HG03342 (cell line): ENCODE data around the gene MRPL28.

Experiments used
- ATAC-seq: cut with Tn5 transposase; IDR thresholded peaks from one replicate; pipeline ENCODE4 v1.9.1; 2021; ENCODE audit warnings: mild to moderate bottlenecking, moderate library complexity; ENCODE audit not compliant: unreplicated experiment

MRPL28 gene

DNA sequence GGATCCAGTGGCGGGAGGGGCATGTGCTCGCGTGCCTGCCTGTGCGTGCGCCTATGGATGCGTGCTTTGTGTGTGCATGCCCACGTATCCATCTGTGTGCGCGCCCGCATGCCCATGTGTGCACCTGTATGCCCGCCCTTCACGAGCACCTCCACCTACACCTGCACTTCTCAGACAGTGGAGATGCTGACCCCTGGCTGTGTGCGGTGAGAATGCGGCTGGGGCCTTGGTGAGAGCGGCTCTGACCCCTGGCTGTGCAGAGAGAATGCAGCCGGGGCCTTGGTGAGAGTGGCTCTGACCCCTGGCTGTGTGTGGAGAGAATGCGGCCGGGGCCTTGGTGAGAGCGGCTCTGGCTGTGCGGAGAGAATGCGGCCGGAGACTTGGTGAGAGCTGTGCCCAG is 51.7 kb downstream of the MRPL28 start:
- ATAC-seq = no peak

DNA sequence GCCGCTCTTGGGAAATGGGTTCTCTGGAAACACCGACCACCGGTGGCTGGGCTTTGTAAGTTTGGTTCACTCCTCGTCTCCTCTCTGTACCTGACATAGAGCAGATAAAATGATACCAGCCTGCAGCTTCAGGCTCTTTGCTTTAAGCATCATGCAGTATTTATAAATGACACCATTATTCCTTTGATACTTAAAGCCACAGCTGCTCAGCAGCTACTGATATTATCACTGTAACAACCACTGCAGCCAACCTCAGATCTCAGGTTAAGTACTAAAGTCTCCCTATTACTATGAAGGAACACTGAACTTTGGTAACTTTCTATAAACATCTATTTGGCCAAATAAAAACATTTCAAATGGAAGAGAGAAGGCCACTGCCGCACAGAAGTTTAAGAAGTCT is 52.8 kb downstream of the MRPL28 start:
- no peak for ATAC-seq
